WI38 (cell line): ENCODE results near the gene PSORS1C1.
"Not testable (repeated sequence)": the region's sequence is repeated elsewhere in the genome, so short reads cannot be mapped to it uniquely, and the experiment has no call there.

Experiments used
- H3K4me3 ChIP-seq: 2 replicates; pipeline ENCODE4 v1.5.1; 2011; ENCODE audit warnings: low read depth, mild to moderate bottlenecking, control low read depth, low read length
- CTCF ChIP-seq: IDR thresholded peaks from 2 replicates; pipeline ENCODE4 v1.5.1; 2012; ENCODE audit warnings: low read depth, mild to moderate bottlenecking, control low read depth, low read length

PSORS1C1 gene

GRCh38 chr6:31186052-31186734, 71.6 kb downstream of the PSORS1C1 start:
- no peak for TF ChIP-seq CTCF
- no peak overlapping the region for H3K4me3 ChIP-seq

- H3K4me3 ChIP-seq, result no peak overlapping the region
- no peak for TF ChIP-seq CTCF
Measured at GRCh38 chr6:31187780-31188194, 73.2 kb downstream of the PSORS1C1 start.

GRCh38 chr6:31189223-31189622, 74.6 kb downstream of the PSORS1C1 start:
- H3K4me3 ChIP-seq, result not testable (repeated sequence)
